Neural progenitor cell (in vitro differentiated cells): ENCODE results near the gene MEF2D.

Experiments
- CTCF ChIP-seq: fragments of 200-600 bp; sonication (generic); IDR thresholded peaks from 2 replicates; pipeline ENCODE4 v1.5.1; 2017; ENCODE audit warnings: antibody characterized with exemption, mild to moderate bottlenecking
- EZH2 ChIP-seq: fragments of 200-600 bp; sonication (generic); IDR thresholded peaks from 2 replicates; pipeline ENCODE4 v1.6.1; 2017; ENCODE audit warnings: antibody characterized with exemption, mild to moderate bottlenecking, moderate library complexity
- EZH2phosphoT487 ChIP-seq: fragments of 200-600 bp; sonication (generic); IDR thresholded peaks from 2 replicates; pipeline ENCODE4 v1.6.1; 2017; ENCODE audit warnings: antibody characterized with exemption

DNA sequence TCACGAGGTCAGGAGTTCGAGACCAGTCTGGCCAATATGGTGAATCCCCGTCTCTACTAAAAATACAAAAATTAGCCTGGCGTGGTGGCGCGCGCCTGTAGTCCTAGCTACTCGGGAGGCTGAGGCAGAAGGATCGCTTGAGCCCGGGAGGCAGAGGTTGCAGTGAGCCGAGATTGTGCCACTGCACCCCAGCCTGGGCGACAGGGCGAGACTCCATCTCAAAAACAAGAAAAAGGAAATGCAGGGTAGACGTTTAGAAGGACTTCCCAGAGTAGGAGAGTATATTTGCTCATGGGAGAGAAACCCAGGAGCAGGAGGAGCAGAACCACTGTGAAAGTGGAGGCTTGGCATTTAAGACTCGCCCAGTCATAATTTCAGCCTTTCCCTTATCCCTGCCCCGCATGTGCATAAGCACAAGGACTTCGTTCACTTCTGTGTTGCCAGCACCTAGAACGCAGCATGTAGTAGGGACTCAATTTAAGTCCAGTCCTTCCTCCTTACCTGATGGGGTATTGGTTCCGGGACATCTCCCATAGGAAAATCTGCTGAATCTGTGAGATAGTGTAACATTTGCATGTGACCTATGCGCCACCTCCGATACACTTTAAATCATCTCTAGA lies 5.2 kb upstream of the MEF2D start:
- TF ChIP-seq EZH2 (no peak), CTCF (no peak), EZH2phosphoT487 (no peak)
